AG09319 (cell line): Measurements from ENCODE around the gene RARA.

Experiments
- DNase-seq: peaks from one replicate; pipeline ENCODE4 v3.0.0-alpha.2; 2010; ENCODE audit warnings: low read depth; ENCODE audit errors: extremely low read depth
- TF ChIP-seq, protein P1 (sequence below): IDR thresholded peaks from 2 replicates; pipeline ENCODE4 v1.5.1; 2011; ENCODE audit warnings: low read depth, mild to moderate bottlenecking, inconsistent platforms, low read length, moderate library complexity

Gene RARA

DNA sequence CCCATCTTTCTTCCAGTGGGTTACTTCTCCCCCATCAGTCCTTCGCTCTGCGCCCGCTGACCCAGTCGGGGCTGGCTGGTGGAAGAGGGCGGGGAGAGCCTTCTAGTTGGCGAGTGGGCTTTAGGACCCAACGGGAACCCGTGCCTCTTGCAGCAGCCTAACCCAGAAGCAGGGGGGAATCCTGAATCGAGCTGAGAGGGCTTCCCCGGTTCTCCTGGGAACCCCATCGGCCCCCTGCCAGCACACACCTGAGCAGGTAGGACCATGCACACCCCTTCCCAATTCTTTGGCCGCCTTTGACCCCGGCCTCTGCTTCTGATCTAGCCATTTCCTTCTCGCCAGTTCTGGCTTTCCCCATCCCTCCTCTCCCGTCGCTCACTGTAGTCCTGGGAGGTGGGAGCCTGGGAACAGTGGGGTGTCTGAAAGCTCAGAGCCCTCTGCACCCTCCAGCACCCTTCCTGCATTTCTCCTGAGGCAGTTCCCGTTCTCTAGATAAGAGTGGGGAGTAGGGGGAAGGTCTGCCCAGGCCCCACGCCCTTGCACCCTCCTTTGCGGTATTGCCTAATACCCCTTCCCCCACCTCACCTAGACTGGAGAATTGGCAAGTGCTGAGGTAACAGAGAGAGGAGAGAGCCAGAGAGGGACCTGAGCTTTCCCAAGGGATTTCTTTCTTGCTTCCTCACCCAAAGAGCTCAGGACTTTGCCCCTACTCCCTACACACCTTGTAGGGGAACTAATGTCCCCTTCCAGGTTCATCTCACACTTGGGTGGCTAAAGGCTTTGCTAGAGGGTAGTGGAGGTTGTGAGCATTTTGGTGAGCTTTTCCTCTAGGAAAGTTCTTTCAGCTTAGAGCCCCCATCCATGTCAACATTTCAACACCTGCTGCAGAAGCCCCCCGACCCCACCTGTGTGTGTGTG lies at the start of gene RARA:
RARA (plus strand) TSS at position 150 of the 918 bp plus-strand sequence. CDS start 22,039 bp downstream, outside the sequence.
- DNase-seq, result no peak
- TF ChIP-seq, protein P1, sequence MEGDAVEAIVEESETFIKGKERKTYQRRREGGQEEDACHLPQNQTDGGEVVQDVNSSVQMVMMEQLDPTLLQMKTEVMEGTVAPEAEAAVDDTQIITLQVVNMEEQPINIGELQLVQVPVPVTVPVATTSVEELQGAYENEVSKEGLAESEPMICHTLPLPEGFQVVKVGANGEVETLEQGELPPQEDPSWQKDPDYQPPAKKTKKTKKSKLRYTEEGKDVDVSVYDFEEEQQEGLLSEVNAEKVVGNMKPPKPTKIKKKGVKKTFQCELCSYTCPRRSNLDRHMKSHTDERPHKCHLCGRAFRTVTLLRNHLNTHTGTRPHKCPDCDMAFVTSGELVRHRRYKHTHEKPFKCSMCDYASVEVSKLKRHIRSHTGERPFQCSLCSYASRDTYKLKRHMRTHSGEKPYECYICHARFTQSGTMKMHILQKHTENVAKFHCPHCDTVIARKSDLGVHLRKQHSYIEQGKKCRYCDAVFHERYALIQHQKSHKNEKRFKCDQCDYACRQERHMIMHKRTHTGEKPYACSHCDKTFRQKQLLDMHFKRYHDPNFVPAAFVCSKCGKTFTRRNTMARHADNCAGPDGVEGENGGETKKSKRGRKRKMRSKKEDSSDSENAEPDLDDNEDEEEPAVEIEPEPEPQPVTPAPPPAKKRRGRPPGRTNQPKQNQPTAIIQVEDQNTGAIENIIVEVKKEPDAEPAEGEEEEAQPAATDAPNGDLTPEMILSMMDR, result no peak

GRCh38 chr17:40259505-40259904 lies 49.5 kb upstream of the RARA start:
- TF ChIP-seq, protein P1, result no peak

DNA sequence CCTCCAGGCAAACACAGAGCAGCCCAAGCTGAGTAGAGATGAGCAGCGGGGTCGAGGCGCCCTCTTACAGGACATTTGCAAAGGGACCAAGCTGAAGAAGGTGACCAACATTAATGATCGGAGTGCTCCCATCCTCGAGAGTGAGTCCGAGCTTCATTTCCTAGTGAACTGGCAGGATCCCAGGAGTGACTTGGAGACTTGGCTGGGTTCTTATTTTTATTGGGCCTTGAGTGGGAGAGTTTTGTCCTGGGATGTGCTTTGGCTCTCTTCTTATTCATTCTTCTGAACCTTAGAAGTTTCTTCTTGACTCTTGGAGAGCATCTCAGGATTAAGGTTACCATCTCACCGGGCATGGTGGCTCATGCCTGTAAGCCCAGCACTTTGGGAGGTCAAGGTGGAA lies 48.5 kb upstream of the RARA start:
- TF ChIP-seq, protein P1, result no peak
- no peak for DNase-seq

More at GRCh38 chr17:40259505-40259904, 49.5 kb upstream of the RARA start:
- DNase-seq, result no peak

- no peak for DNase-seq
- TF ChIP-seq, protein P1, result no peak
Measured at GRCh38 chr17:40264458-40265185, 44.4 kb upstream of the RARA start.

- TF ChIP-seq, protein P1, result no peak
- DNase-seq, result no peak
Measured at GRCh38 chr17:40265337-40265736, 43.6 kb upstream of the RARA start.

DNA sequence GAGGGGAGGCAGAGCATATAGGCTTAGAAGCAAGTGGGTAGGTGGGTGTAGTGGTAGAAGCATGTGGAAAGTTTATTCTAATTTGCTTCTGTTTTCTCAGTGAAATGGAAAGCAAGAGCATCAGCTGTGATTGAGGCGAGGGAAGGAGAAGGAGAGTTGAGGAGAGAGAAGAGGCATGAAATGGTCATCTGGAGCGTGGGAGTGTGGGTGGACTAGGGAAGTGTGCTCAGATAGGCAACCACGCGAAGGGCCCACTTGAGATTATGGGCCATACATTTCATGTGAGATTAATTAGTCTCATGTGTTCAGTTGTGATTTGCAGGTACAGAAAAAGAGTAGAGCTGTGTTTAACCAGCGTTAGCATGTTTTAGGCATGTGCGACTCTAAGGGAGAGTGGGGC lies 42.1 kb upstream of the RARA start:
- TF ChIP-seq, protein P1, result no peak
- DNase-seq, result no peak
